ENCODE data around the gene LCMT2.

- TF ChIP-seq CTCF (IDR thresholded peaks at IDR 0.05; ENCODE audit: low read length): no peak
- TF ChIP-seq EZH2 (optimal IDR thresholded peaks at IDR 0.05; ENCODE audit: low read depth, low read length): no peak
- no peak for TF ChIP-seq EZH2phosphoT487 (IDR thresholded peaks at IDR 0.05; ENCODE audit: low read length)
Measured at GRCh38 chr15:43318990-43319771, 11.2 kb downstream of the LCMT2 start.
